GM23338 (cell line): ENCODE measurements around the gene NTM. TPM values are rescaled to one million over a fixed set of nuclear protein-coding genes. Genes with fewer than 3 reads are reported as not detected.

Source experiments
- ATAC-seq: fragments of 200-7000 bp; cut with Tn5 transposase; 3 replicates; pipeline ENCODE4 v1.9.1; 2020
- DNase-seq: peaks from one replicate; pipeline ENCODE4 v3.0.0-alpha.2; 2015; ENCODE audit warnings: low spot score
- H2AFZ ChIP-seq: fragments of 200-600 bp; sonication (generic); 2 replicates; pipeline ENCODE4 v1.8.0; 2016; ENCODE audit warnings: antibody characterized with exemption, mild to moderate bottlenecking, moderate library complexity
- H3F3A ChIP-seq: fragments of 200-600 bp; sonication (generic); replicated peaks from 2 replicates; pipeline ENCODE4 v1.8.0; 2017; ENCODE audit warnings: antibody characterized with exemption, mixed run types, low read depth
- H3K27ac ChIP-seq: fragments of 200-600 bp; sonication (generic); 2 replicates; pipeline ENCODE4 v1.6.1; 2016; ENCODE audit warnings: low read depth
- H3K27me3 ChIP-seq: fragments of 200-600 bp; sonication (generic); 2 replicates; pipeline ENCODE4 v1.8.0; 2016; ENCODE audit warnings: mild to moderate bottlenecking, mixed run types, moderate library complexity; ENCODE audit not compliant: insufficient read depth
- H3K36me3 ChIP-seq: fragments of 200-600 bp; sonication (generic); 2 replicates; pipeline ENCODE4 v1.8.0; 2016; ENCODE audit warnings: mild to moderate bottlenecking; ENCODE audit not compliant: insufficient read depth
- H3K4me1 ChIP-seq: fragments of 200-600 bp; sonication (generic); 2 replicates; pipeline ENCODE4 v1.8.0; 2016; ENCODE audit warnings: mild to moderate bottlenecking, moderate library complexity; ENCODE audit not compliant: insufficient read depth
- H3K4me2 ChIP-seq: fragments of 200-600 bp; sonication (generic); 2 replicates; pipeline ENCODE4 v1.7.1; 2017; ENCODE audit warnings: mixed run types
- H3K4me3 ChIP-seq: fragments of 200-600 bp; sonication (generic); 2 replicates; pipeline ENCODE4 v1.6.1; 2016; ENCODE audit warnings: mixed run types
- H3K79me2 ChIP-seq: fragments of 200-600 bp; sonication (generic); replicated peaks from 2 replicates; pipeline ENCODE4 v1.8.0; 2017; ENCODE audit warnings: mild to moderate bottlenecking; ENCODE audit not compliant: insufficient read depth
- H3K9me2 ChIP-seq: fragments of 200-600 bp; sonication (generic); 2 replicates; pipeline ENCODE4 v1.8.0; 2017; ENCODE audit not compliant: insufficient read depth
- H4K20me1 ChIP-seq: fragments of 200-600 bp; sonication (generic); replicated peaks from 2 replicates; pipeline ENCODE4 v1.8.0; 2017; ENCODE audit warnings: mild to moderate bottlenecking; ENCODE audit not compliant: insufficient read depth
- H3K27ac Mint-ChIP-seq: 2 replicates; pipeline ENCODE4 v1.8.0; 2020; ENCODE audit warnings: inconsistent platforms, mild to moderate bottlenecking, moderate library complexity, mixed read lengths
- H3K27me3 Mint-ChIP-seq: 3 replicates; pipeline ENCODE4 v1.8.0; 2022; ENCODE audit warnings: low read depth, mild to moderate bottlenecking, moderate library complexity, mixed read lengths, inconsistent platforms; ENCODE audit not compliant: insufficient read depth, poor library complexity
- H3K36me3 Mint-ChIP-seq: 3 replicates; pipeline ENCODE4 v1.8.0; 2021; ENCODE audit warnings: low read depth, mild to moderate bottlenecking, inconsistent platforms, moderate library complexity, mixed read lengths
- H3K4me1 Mint-ChIP-seq: 3 replicates; pipeline ENCODE4 v1.8.0; 2020; ENCODE audit warnings: mild to moderate bottlenecking, inconsistent platforms, mixed read lengths
- H3K4me3 Mint-ChIP-seq: 3 replicates; pipeline ENCODE4 v1.8.0; 2021; ENCODE audit warnings: moderate library complexity, mild to moderate bottlenecking, inconsistent platforms, mixed read lengths
- H3K9me3 Mint-ChIP-seq: 3 replicates; pipeline ENCODE4 v1.8.0; 2020; ENCODE audit warnings: moderate library complexity, mild to moderate bottlenecking, inconsistent platforms, mixed read lengths
- EZH2 ChIP-seq: fragments of 200-600 bp; sonication (generic); IDR thresholded peaks from one replicate; pipeline ENCODE4 v1.8.0; 2017; ENCODE audit warnings: antibody characterized with exemption, mild to moderate bottlenecking, low read depth; ENCODE audit not compliant: unreplicated experiment
- NANOG ChIP-seq: IDR thresholded peaks from 2 replicates; pipeline ENCODE4 v1.6.1; 2016; ENCODE audit warnings: antibody characterized with exemption, borderline replicate concordance
- ZNF114 ChIP-seq: fragments of 250-450 bp; sonication (Bioruptor Pico); IDR thresholded peaks from 2 replicates; pipeline ENCODE4 v1.5.0; 2020; ENCODE audit warnings: mild to moderate bottlenecking, moderate library complexity
- ZNF331 ChIP-seq: fragments of 250-450 bp; sonication (Bioruptor Pico); IDR thresholded peaks from 2 replicates; pipeline ENCODE4 v1.5.0; 2020; ENCODE audit warnings: low read depth, mild to moderate bottlenecking, moderate library complexity
- ZNF462 ChIP-seq: fragments of 250-450 bp; sonication (Bioruptor Pico); IDR thresholded peaks from 2 replicates; pipeline ENCODE4 v1.5.0; 2020; ENCODE audit warnings: mild to moderate bottlenecking, moderate library complexity
- polyA plus RNA-seq: library from polyadenylated mRNA; unstranded; fragments of >200 nt; fragmentation: Nextera tagmentation; extraction: Ambion mirVana; gene quantifications from 2 replicates; pipeline ENCODE4 v1.2.1, GENCODE V29; 2016
- total RNA-seq: library from RNA; depleted of rRNA; stranded (reverse); fragments of >200 nt; shearing (Covaris generic); gene quantifications from 2 replicates; pipeline ENCODE4 v1.2.3, GENCODE V29; 2014
- TF ChIP-seq, protein P1 (sequence below): IDR thresholded peaks from one replicate; pipeline ENCODE4 v1.6.1; 2018; ENCODE audit warnings: antibody characterized with exemption; ENCODE audit not compliant: unreplicated experiment

The NTM gene
- total and polyA plus RNA-seq, 2 experiments from 2014 or later, result 10.6 to 14.6 TPM

DNA sequence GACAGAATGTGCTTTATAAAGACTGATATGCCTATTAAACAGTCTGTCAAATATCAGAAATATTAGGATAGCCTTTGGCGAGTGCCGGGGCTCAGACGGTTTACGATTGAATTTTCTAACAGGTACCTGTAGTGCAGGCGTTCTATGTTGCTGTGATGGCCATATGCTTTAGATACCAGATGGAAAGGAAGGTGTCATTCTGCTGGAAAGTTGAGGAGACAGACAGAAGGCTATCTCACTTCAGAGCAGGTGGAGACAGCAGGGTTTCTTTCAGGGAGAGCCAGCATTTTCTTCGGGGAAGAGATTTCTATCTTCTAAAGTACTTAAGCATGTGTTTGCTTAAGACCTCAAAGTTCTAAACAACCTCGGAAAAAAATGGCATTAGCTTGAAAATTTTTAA lies 415.4 kb downstream of the NTM start:
- Mint-ChIP-seq H3K9me3 (no peaks in the 10 kb centered on the region), H3K4me1 (peaks cover 4% of the 10 kb centered on the region), H3K4me3 (no peak overlapping the region), H3K27ac (no peak overlapping the region), H3K36me3 (no peaks in the 10 kb centered on the region), H3K27me3 (no peaks in the 10 kb centered on the region)
- ATAC-seq, result no peak
- TF ChIP-seq ZNF462 (CRISPR knock-in tag) (no peak), ZNF114 (no peak), ZNF331 (CRISPR knock-in tag) (no peak), NANOG (no peak), EZH2 (no peak)
- TF ChIP-seq, protein P1, sequence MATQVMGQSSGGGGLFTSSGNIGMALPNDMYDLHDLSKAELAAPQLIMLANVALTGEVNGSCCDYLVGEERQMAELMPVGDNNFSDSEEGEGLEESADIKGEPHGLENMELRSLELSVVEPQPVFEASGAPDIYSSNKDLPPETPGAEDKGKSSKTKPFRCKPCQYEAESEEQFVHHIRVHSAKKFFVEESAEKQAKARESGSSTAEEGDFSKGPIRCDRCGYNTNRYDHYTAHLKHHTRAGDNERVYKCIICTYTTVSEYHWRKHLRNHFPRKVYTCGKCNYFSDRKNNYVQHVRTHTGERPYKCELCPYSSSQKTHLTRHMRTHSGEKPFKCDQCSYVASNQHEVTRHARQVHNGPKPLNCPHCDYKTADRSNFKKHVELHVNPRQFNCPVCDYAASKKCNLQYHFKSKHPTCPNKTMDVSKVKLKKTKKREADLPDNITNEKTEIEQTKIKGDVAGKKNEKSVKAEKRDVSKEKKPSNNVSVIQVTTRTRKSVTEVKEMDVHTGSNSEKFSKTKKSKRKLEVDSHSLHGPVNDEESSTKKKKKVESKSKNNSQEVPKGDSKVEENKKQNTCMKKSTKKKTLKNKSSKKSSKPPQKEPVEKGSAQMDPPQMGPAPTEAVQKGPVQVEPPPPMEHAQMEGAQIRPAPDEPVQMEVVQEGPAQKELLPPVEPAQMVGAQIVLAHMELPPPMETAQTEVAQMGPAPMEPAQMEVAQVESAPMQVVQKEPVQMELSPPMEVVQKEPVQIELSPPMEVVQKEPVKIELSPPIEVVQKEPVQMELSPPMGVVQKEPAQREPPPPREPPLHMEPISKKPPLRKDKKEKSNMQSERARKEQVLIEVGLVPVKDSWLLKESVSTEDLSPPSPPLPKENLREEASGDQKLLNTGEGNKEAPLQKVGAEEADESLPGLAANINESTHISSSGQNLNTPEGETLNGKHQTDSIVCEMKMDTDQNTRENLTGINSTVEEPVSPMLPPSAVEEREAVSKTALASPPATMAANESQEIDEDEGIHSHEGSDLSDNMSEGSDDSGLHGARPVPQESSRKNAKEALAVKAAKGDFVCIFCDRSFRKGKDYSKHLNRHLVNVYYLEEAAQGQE, result no peak
- Histone ChIP-seq H2AFZ (no peak overlapping the region), H3K4me1 (no peaks in the 10 kb centered on the region), H3K9me2 (no peaks in the 10 kb centered on the region), H4K20me1 (no peaks in the 10 kb centered on the region; the same call in 1 of the 2 replicates), H3F3A (no peaks in the 10 kb centered on the region), H3K79me2 (no peaks in the 10 kb centered on the region), H3K4me3 (no peak overlapping the region), H3K27me3 (no peaks in the 10 kb centered on the region), H3K36me3 (no peaks in the 10 kb centered on the region), H3K4me2 (no peak overlapping the region), H3K27ac (no peak overlapping the region)
- no peak for DNase-seq
